H1 (cell line): ENCODE results near the gene IFNL2. TPM values are rescaled to one million over a fixed set of nuclear protein-coding genes. Genes with fewer than 3 reads are reported as not detected.
"Not testable (repeated sequence)": the region's sequence is repeated elsewhere in the genome, so short reads cannot be mapped to it uniquely, and the experiment has no call there.

Experiments
- CTCF ChIA-PET: fragments of 300-600 bp; sonication (Branson Sonifier 250); formaldehyde crosslinking; loops from one replicate; lab custom pipeline; 2021; ENCODE audit not compliant: partially characterized antibody; lab: Charles Lee
- POLR2A ChIA-PET: fragments of 300-600 bp; sonication (Branson Sonifier 250); formaldehyde crosslinking; loops from one replicate; lab custom pipeline; 2021; ENCODE audit warnings: inconsistent platforms; ENCODE audit not compliant: partially characterized antibody; lab: Charles Lee
- DNase-seq, 2 experiments: peaks; one replicate each; pipeline versions ENCODE4 v3.0.0 to v3.0.0-alpha.2; 2010 to 2022; ENCODE audit warnings: low spot score in 2 of 2, low read depth in 1 of 2, mixed read lengths in 1 of 2
- FAIRE-seq: peaks from 2 replicates; lab custom pipeline; 2011; peaks lifted over from hg19 to GRCh38; lab: Jason Lieb, UNC
- H2AFZ ChIP-seq: 2 replicates; pipeline ENCODE4 v1.8.1; 2012; ENCODE audit warnings: low read length, inconsistent platforms
- H2AK5ac ChIP-seq: 2 replicates; pipeline ENCODE4 v1.6.1; 2013; ENCODE audit warnings: low read depth, low read length
- H2BK120ac ChIP-seq: replicated peaks from 2 replicates; pipeline ENCODE3; 2013; ENCODE audit warnings: low read depth, low read length, inconsistent platforms
- H2BK12ac ChIP-seq: 2 replicates; pipeline ENCODE4 v1.6.1; 2013; ENCODE audit warnings: low read depth, low read length
- H2BK15ac ChIP-seq: 2 replicates; pipeline ENCODE4 v1.6.1; 2013; ENCODE audit warnings: low read length
- H2BK20ac ChIP-seq: 2 replicates; pipeline ENCODE4 v1.6.1; 2013; ENCODE audit warnings: low read length
- H2BK5ac ChIP-seq: 2 replicates; pipeline ENCODE4 v1.6.1; 2013; ENCODE audit warnings: low read depth, low read length
- H3K14ac ChIP-seq: 2 replicates; pipeline ENCODE4 v1.6.1; 2013; ENCODE audit warnings: inconsistent platforms; ENCODE audit not compliant: insufficient read length
- H3K18ac ChIP-seq: 2 replicates; pipeline ENCODE4 v1.6.1; 2013; ENCODE audit warnings: low read length; ENCODE audit errors: extremely low read depth
- H3K23ac ChIP-seq: 2 replicates; pipeline ENCODE4 v1.6.1; 2013; ENCODE audit warnings: inconsistent platforms; ENCODE audit not compliant: insufficient read length
- H3K23me2 ChIP-seq: 2 replicates; pipeline ENCODE4 v1.6.1; 2013; ENCODE audit warnings: low read depth, low read length
- H3K27ac ChIP-seq: 2 replicates; pipeline ENCODE4 v1.6.1; 2011; ENCODE audit warnings: low read depth, low read length, inconsistent platforms
- H3K27me3 ChIP-seq, 4 experiments: replicated peaks in 1 of 4; 1 replicate in 1 of 4; 2 replicates in 3 of 4; pipeline versions ENCODE4 v1.6.1 to v1.8.1; 2011 to 2013; ENCODE audit warnings: low read length in 3 of 4, mild to moderate bottlenecking in 3 of 4, inconsistent platforms in 2 of 4, mixed read lengths in 2 of 4, moderate library complexity in 1 of 4; ENCODE audit not compliant: control insufficient read depth in 3 of 4, insufficient read depth in 3 of 4; ENCODE audit errors: extremely low read depth in 1 of 4
- H3K36me3 ChIP-seq, 4 experiments: 2 replicates each; pipeline versions ENCODE4 v1.6.1 to v1.8.1; 2011 to 2013; ENCODE audit warnings: mild to moderate bottlenecking in 4 of 4, low read length in 3 of 4, moderate library complexity in 2 of 4, control low read depth in 1 of 4, inconsistent platforms in 1 of 4; ENCODE audit not compliant: insufficient read depth in 4 of 4, control insufficient read depth in 2 of 4
- H3K4ac ChIP-seq: replicated peaks from 2 replicates; pipeline ENCODE3; 2013; ENCODE audit warnings: low read length, low read depth, mixed read lengths, inconsistent platforms; ENCODE audit not compliant: insufficient read length
- H3K4me1 ChIP-seq, 4 experiments: replicated peaks in 1 of 4; 1 replicate in 1 of 4; 2 replicates in 3 of 4; pipeline versions ENCODE4 v1.6.1 to v1.8.1; 2011 to 2013; ENCODE audit warnings: low read length in 3 of 4, inconsistent platforms in 2 of 4, mixed read lengths in 1 of 4; ENCODE audit not compliant: insufficient read depth in 4 of 4, control insufficient read depth in 3 of 4
- H3K4me2 ChIP-seq, 2 experiments: 2 replicates each; pipeline versions ENCODE4 v1.6.1 to v1.8.1; 2011 to 2013; ENCODE audit warnings: low read depth in 2 of 2, low read length in 2 of 2, control low read depth in 1 of 2, inconsistent platforms in 1 of 2, mild to moderate bottlenecking in 1 of 2; ENCODE audit not compliant: insufficient read depth in 1 of 2
- H3K4me3 ChIP-seq, 4 experiments: fragments of 200-600, 300-600 bp in 1 of 4; sonication (generic), shearing (Covaris generic), sonication (Bioruptor Twin) in 1 of 4; 2 replicates each; pipeline versions ENCODE4 v1.5.1 to v1.8.1; 2011 to 2016; ENCODE audit warnings: low read length in 4 of 4, low read depth in 3 of 4, control low read depth in 2 of 4, inconsistent platforms in 2 of 4, mild to moderate bottlenecking in 2 of 4, mixed read lengths in 1 of 4, moderate library complexity in 1 of 4; ENCODE audit not compliant: insufficient read depth in 2 of 4; ENCODE audit errors: extremely low read depth in 1 of 4
- H3K56ac ChIP-seq: replicated peaks from 2 replicates; pipeline ENCODE3; 2013; ENCODE audit warnings: low read depth, mild to moderate bottlenecking, mixed read lengths, low read length, inconsistent platforms; ENCODE audit not compliant: insufficient read length
- H3K79me1 ChIP-seq: 2 replicates; pipeline ENCODE4 v1.6.1; 2013; ENCODE audit warnings: low read depth, low read length, control low read depth
- H3K79me2 ChIP-seq, 2 experiments: 2 replicates each; pipeline versions ENCODE4 v1.6.1 to v1.8.1; 2012 to 2013; ENCODE audit warnings: low read length in 2 of 2, mild to moderate bottlenecking in 2 of 2, inconsistent platforms in 1 of 2; ENCODE audit not compliant: insufficient read depth in 2 of 2, control insufficient read depth in 1 of 2
- H3K9ac ChIP-seq, 4 experiments: replicated peaks in 1 of 4; 1 replicate in 1 of 4; 2 replicates in 3 of 4; pipeline versions ENCODE4 v1.6.1 to v1.8.1; 2011 to 2013; ENCODE audit warnings: low read depth in 3 of 4, low read length in 3 of 4, control low read depth in 2 of 4, mild to moderate bottlenecking in 2 of 4, moderate library complexity in 2 of 4, inconsistent platforms in 1 of 4; ENCODE audit errors: extremely low read depth in 1 of 4
- H3K9me3 ChIP-seq, 2 experiments: 2 replicates each; pipeline versions ENCODE4 v1.6.1 to v1.8.1; 2012 to 2013; ENCODE audit warnings: mild to moderate bottlenecking in 2 of 2, moderate library complexity in 2 of 2, control low read depth in 1 of 2, inconsistent platforms in 1 of 2, low read depth in 1 of 2, low read length in 1 of 2, mixed read lengths in 1 of 2; ENCODE audit not compliant: insufficient read depth in 2 of 2
- H4K20me1 ChIP-seq, 2 experiments: replicated peaks in 1 of 2; 2 replicates each; pipeline versions ENCODE3 to v1.8.1; 2011 to 2013; ENCODE audit warnings: inconsistent platforms in 2 of 2, low read length in 2 of 2, mild to moderate bottlenecking in 1 of 2; ENCODE audit not compliant: insufficient read depth in 2 of 2, control insufficient read depth in 1 of 2
- H4K5ac ChIP-seq: 2 replicates; pipeline ENCODE4 v1.6.1; 2013; ENCODE audit warnings: low read length, low read depth, mixed read lengths, inconsistent platforms; ENCODE audit not compliant: insufficient read length
- H4K8ac ChIP-seq: 2 replicates; pipeline ENCODE4 v1.8.0; 2013; ENCODE audit warnings: mild to moderate bottlenecking, moderate library complexity, low read length, inconsistent platforms; ENCODE audit not compliant: insufficient read depth; ENCODE audit errors: extremely low read depth
- H4K91ac ChIP-seq: replicated peaks from 2 replicates; pipeline ENCODE3; 2013; ENCODE audit warnings: low read length, mixed read lengths, inconsistent platforms; ENCODE audit not compliant: insufficient read length
- WGBS, 2 experiments: shearing (Covaris generic) in 1 of 2; methylation state at CpG; one replicate each; pipeline versions ENCODE4 v1.1.6 to v1.1.7; 2013 to 2015; ENCODE audit warnings: low lambda C conversion rate in 2 of 2, mixed read lengths in 2 of 2, inconsistent platforms in 1 of 2, low coverage in 1 of 2, missing lambda C conversion rate in 1 of 2; ENCODE audit not compliant: insufficient replicate concordance in 2 of 2, insufficient coverage in 1 of 2, insufficient read length in 1 of 2; ENCODE audit errors: extremely low coverage in 1 of 2, missing lambda C conversion rate in 1 of 2; 5-methylcytosine and 5-hydroxymethylcytosine counted together
- polyA plus RNA-seq, 7 experiments: library from polyadenylated mRNA; depleted of rRNA in 3 of 7; stranded (reverse) in 5 of 7; unstranded in 2 of 7; fragments of >200 nt in 5 of 7; fragments of 200-250 nt in 2 of 7; gene quantifications; 1 replicate in 5 of 7; 2 replicates in 1 of 7; 4 replicates in 1 of 7; pipeline versions ENCODE4 v1.2.1 to v1.2.3, GENCODE V29; 2011 to 2013; ENCODE audit warnings: missing spikeins in 2 of 7, mixed read lengths in 2 of 7
- total RNA-seq: library from RNA; stranded (reverse); fragmentation: NEBNext Ultra II Directional; extraction: Animal tissue kit (Norgen Biotek cat#: 25700); gene quantifications from 2 replicates; pipeline ENCODE4 v1.2.1, GENCODE V29; 2021

IFNL2 gene
- total and polyA plus RNA-seq, 2 of the 8 experiments (the other 6 are each of a cell fraction or from before 2014, with no cell fraction given): not detected

GRCh38 chr19:39269369-39269768 lies 1.2 kb downstream of the IFNL2 start:
- H3K56ac ChIP-seq, H3K79me1 ChIP-seq, H3K23me2 ChIP-seq, H4K5ac ChIP-seq, H4K8ac ChIP-seq, H2BK5ac ChIP-seq, H4K20me1 ChIP-seq, H3K14ac ChIP-seq, H2BK15ac ChIP-seq, H2BK12ac ChIP-seq, FAIRE-seq, H3K27ac ChIP-seq, H4K91ac ChIP-seq, H3K23ac ChIP-seq, H3K9me3 ChIP-seq, H3K4me2 ChIP-seq, H3K36me3 ChIP-seq, H3K4me3 ChIP-seq, H2AK5ac ChIP-seq, H3K18ac ChIP-seq, H3K9ac ChIP-seq, DNase-seq, H2AFZ ChIP-seq, H3K4ac ChIP-seq, H2BK120ac ChIP-seq, H2BK20ac ChIP-seq, H3K79me2 ChIP-seq: not testable (repeated sequence)
- Histone ChIP-seq H3K27me3 (peaks cover 18 to 25% (median 19%) of the 10 kb centered on the region in 4 experiments), H3K4me1 (peaks cover 0 to 10% (median 4%) of the 10 kb centered on the region in 4 experiments; a peak in 3 of 7 replicates)
- POLR2A ChIA-PET: interaction anchor here (1.0 kb wide), 1 partner anchor 36 kb away, joined by 3 read pairs; no protein-coding TSS in a partner anchor
- CTCF ChIA-PET: interaction anchor here (0.8 to 1.4 kb wide), 3 partner anchors 36 to 147 kb away, joined by 3 read pairs; no protein-coding TSS in a partner anchor
- WGBS, 2 experiments: 61% methylated on average over 5 of the region's 10 CpGs; no CpG with 5 or more reads in 1 of the 2 experiments
